B cell (primary cell): Measurements from ENCODE around the gene TMEM154. TPM values are rescaled to one million over a fixed set of nuclear protein-coding genes. Genes with fewer than 3 reads are reported as not detected.

ENCODE experiments used
- ATAC-seq: fragments of 200-7000 bp; cut with Tn5 transposase; one replicate; pipeline ENCODE4 v1.10.0; 2021; ENCODE audit warnings: low read depth, mild to moderate bottlenecking, moderate number of reproducible peaks, moderate library complexity
- CTCF ChIA-PET: fragments of 350-600 bp; sonication (Branson Sonifier 250); formaldehyde crosslinking; loops from one replicate; lab custom pipeline; 2021; ENCODE audit warnings: antibody characterized with exemption, inconsistent platforms; lab: Charles Lee
- POLR2A ChIA-PET: fragments of 350-600 bp; sonication (Branson Sonifier 250); formaldehyde crosslinking; loops from one replicate; lab custom pipeline; 2021; ENCODE audit warnings: antibody characterized with exemption; lab: Charles Lee
- DNase-seq: peaks from one replicate; pipeline ENCODE4 v3.0.0; 2013
- H2AFZ ChIP-seq: 2 replicates; pipeline ENCODE4 v1.6.1; 2012; ENCODE audit warnings: mild to moderate bottlenecking, low read depth, low read length; ENCODE audit not compliant: insufficient read depth, poor library complexity, severe bottlenecking
- H3K27ac ChIP-seq, 2 donors: 1 replicate in 1 of 2; 2 replicates in 1 of 2; pipeline ENCODE4 v1.5.1; 2012 to 2013; ENCODE audit warnings: low read length in 2 of 2, mild to moderate bottlenecking in 2 of 2, moderate library complexity in 1 of 2
- H3K27me3 ChIP-seq, 4 experiments: fragments of 200-600 bp in 1 of 4; sonication (generic) in 1 of 4; replicated peaks in 1 of 4; 1 replicate in 2 of 4; 2 replicates in 2 of 4; pipeline versions ENCODE4 v1.6.1 to v1.7.0; 2013 to 2016; ENCODE audit warnings: low read length in 3 of 4, mild to moderate bottlenecking in 2 of 4, mixed read lengths in 1 of 4, moderate library complexity in 1 of 4; ENCODE audit not compliant: insufficient read depth in 4 of 4, control insufficient read depth in 3 of 4; ENCODE audit errors: control extremely low read depth in 1 of 4
- H3K36me3 ChIP-seq, 2 experiments: replicated peaks in 1 of 2; 1 replicate in 1 of 2; 2 replicates in 1 of 2; pipeline versions ENCODE4 v1.6.1 to v1.7.1; 2013; ENCODE audit warnings: low read length in 1 of 2; ENCODE audit not compliant: insufficient read depth in 2 of 2, control insufficient read depth in 1 of 2; ENCODE audit errors: control extremely low read depth in 1 of 2, extremely low read depth in 1 of 2
- H3K4me1 ChIP-seq, 2 donors: fragments of 200-600 bp in 1 of 2; sonication (generic) in 1 of 2; 1 replicate in 1 of 2; 2 replicates in 1 of 2; pipeline versions ENCODE4 v1.5.1 to v1.6.1; 2013 to 2017; ENCODE audit warnings: low read length in 2 of 2; ENCODE audit not compliant: control insufficient read depth in 2 of 2, insufficient read depth in 2 of 2
- H3K4me2 ChIP-seq: replicated peaks from 2 replicates; pipeline ENCODE3; 2012; ENCODE audit warnings: mild to moderate bottlenecking, low read depth, low read length; ENCODE audit not compliant: poor library complexity, severe bottlenecking
- H3K4me3 ChIP-seq, 5 experiments: fragments of 200-600 bp in 1 of 5; sonication (generic) in 1 of 5; 1 replicate in 3 of 5; 2 replicates in 2 of 5; pipeline versions ENCODE4 v1.5.1 to v1.7.0; 2011 to 2016; ENCODE audit warnings: low read length in 4 of 5, mild to moderate bottlenecking in 4 of 5, low read depth in 2 of 5, control low read depth in 1 of 5, moderate library complexity in 1 of 5; ENCODE audit not compliant: insufficient read depth in 1 of 5; ENCODE audit errors: control extremely low read depth in 1 of 5, extremely low read depth in 1 of 5
- H3K79me2 ChIP-seq: fragments of 200-600 bp; sonication (generic); one replicate; pipeline ENCODE4 v1.6.0; 2016; ENCODE audit warnings: low read length; ENCODE audit not compliant: control insufficient read depth, insufficient read depth
- H3K9ac ChIP-seq: fragments of 200-600 bp; sonication (generic); 2 replicates; pipeline ENCODE4 v1.6.1; 2017; ENCODE audit warnings: mild to moderate bottlenecking, low read length, moderate library complexity
- H3K9me3 ChIP-seq, 3 donors: one replicate each; pipeline versions ENCODE4 v1.6.1 to v1.7.1; 2013; ENCODE audit warnings: low read length in 2 of 3; ENCODE audit not compliant: control insufficient read depth in 2 of 3, insufficient read depth in 1 of 3; ENCODE audit errors: control extremely low read depth in 1 of 3
- H4K20me1 ChIP-seq: 2 replicates; pipeline ENCODE4 v1.6.0; 2012; ENCODE audit warnings: mild to moderate bottlenecking, low read length; ENCODE audit not compliant: insufficient read depth, control insufficient read depth, poor library complexity, severe bottlenecking
- H3K27ac Mint-ChIP-seq: one replicate; pipeline ENCODE4 v1.8.0; 2021; ENCODE audit warnings: mixed read lengths
- H3K27me3 Mint-ChIP-seq: one replicate; pipeline ENCODE4 v1.8.0; 2021; ENCODE audit warnings: mixed read lengths
- H3K4me1 Mint-ChIP-seq: one replicate; pipeline ENCODE4 v1.8.0; 2021; ENCODE audit warnings: mixed read lengths
- H3K4me3 Mint-ChIP-seq: one replicate; pipeline ENCODE4 v1.8.0; 2021; ENCODE audit warnings: mixed read lengths
- H3K9me3 Mint-ChIP-seq: one replicate; pipeline ENCODE4 v1.8.0; 2022; ENCODE audit warnings: mixed read lengths; ENCODE audit not compliant: insufficient read depth
- EZH2 ChIP-seq: IDR thresholded peaks from 2 replicates; pipeline ENCODE4 v1.6.1; 2012; ENCODE audit warnings: borderline replicate concordance, low read depth, mild to moderate bottlenecking, moderate library complexity, low read length; ENCODE audit not compliant: insufficient read depth, poor library complexity, severe bottlenecking
- WGBS: methylation state at CpG from one replicate; pipeline ENCODE4 v1.1.5; 2013; ENCODE audit warnings: missing lambda C conversion rate; ENCODE audit not compliant: insufficient coverage; 5-methylcytosine and 5-hydroxymethylcytosine counted together
- intact Hi-C: fragments of 100-400 bp; cut with micrococcal nuclease; formaldehyde crosslinking; loops from one replicate; pipeline ENCODE4 v1.10.0; 2022
- polyA plus RNA-seq: library from polyadenylated mRNA; depleted of rRNA; stranded (reverse); fragments of >200 nt; gene quantifications from 2 replicates; pipeline ENCODE4 v1.2.3, GENCODE V29; 2012
- total RNA-seq, 2 donors: library from RNA; stranded (reverse); fragments of 120-200 nt in 1 of 2; gene quantifications; 1 replicate in 1 of 2; 2 replicates in 1 of 2; pipeline versions ENCODE4 v1.2.3 to v1.2.4, GENCODE V29; 2013 to 2022
- TF ChIP-seq, protein P1 (sequence below): fragments of 200-600 bp; IDR thresholded peaks from one replicate; pipeline ENCODE4 v1.8.0; 2022; ENCODE audit warnings: antibody characterized with exemption, mild to moderate bottlenecking

Gene TMEM154
- total and polyA plus RNA-seq, 2 donors (not counting 1 experiment from before 2014, with no cell fraction given) = 20.1 to 99.1 TPM

DNA sequence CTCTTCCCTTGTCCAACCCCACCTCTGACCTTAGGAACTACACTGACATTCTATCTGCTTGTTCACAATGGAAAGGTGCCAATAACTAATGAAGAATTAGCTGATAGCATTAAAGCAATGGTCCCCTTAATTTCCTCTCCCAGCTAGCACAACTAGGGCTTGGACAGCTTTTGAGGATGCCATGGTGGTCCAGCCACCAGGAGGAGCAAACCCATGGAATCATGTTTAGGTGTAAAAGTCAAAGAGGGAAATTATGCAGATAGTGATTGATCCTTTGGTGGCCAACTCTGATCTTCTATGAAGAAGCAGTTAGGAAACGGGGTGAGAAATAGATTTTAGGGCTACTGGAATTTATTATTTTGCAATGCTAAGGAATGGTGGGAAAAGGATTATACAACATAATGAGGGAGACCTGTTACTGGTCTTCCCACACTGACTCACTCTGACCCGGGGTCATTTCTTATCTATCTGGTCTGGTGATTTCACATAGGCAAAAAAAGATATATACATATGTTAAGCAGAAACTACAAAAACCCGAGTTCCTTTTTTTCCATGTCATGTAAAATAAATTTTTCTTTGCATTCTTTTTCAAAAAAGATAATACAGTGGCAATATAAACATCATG, 98.1 kb downstream of the TMEM154 start:
- peaks cover 14% of the 10 kb centered on the region for H3K4me1 Mint-ChIP-seq
- H3K79me2 ChIP-seq = no peaks in the 10 kb centered on the region
- H3K9ac ChIP-seq = no peak overlapping the region
- DNase-seq (no peak), ATAC-seq (no peak)
- no peaks in the 10 kb centered on the region for H3K27me3 Mint-ChIP-seq
- WGBS = no CpG with 5 or more reads among the region's 3 CpGs
- peaks cover 0 to 4% of the 10 kb centered on the region in 2 donors for H3K4me1 ChIP-seq
- H2AFZ ChIP-seq = no peak overlapping the region
- no peak overlapping the region for H3K4me3 ChIP-seq
- no peak overlapping the region for H3K27ac Mint-ChIP-seq
- TF ChIP-seq, protein P1, sequence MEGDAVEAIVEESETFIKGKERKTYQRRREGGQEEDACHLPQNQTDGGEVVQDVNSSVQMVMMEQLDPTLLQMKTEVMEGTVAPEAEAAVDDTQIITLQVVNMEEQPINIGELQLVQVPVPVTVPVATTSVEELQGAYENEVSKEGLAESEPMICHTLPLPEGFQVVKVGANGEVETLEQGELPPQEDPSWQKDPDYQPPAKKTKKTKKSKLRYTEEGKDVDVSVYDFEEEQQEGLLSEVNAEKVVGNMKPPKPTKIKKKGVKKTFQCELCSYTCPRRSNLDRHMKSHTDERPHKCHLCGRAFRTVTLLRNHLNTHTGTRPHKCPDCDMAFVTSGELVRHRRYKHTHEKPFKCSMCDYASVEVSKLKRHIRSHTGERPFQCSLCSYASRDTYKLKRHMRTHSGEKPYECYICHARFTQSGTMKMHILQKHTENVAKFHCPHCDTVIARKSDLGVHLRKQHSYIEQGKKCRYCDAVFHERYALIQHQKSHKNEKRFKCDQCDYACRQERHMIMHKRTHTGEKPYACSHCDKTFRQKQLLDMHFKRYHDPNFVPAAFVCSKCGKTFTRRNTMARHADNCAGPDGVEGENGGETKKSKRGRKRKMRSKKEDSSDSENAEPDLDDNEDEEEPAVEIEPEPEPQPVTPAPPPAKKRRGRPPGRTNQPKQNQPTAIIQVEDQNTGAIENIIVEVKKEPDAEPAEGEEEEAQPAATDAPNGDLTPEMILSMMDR = no peak
- no peak for TF ChIP-seq EZH2
- no peaks in the 10 kb centered on the region for H3K9me3 ChIP-seq
- no peaks in the 10 kb centered on the region for H4K20me1 ChIP-seq
- no peaks in the 10 kb centered on the region for H3K36me3 ChIP-seq
- H3K4me2 ChIP-seq = no peak overlapping the region
- CTCF ChIA-PET = interaction anchor here (0.6 to 0.7 kb wide), 2 partner anchors 80 to 693 kb away, joined by 3 to 4 read pairs; no protein-coding TSS in a partner anchor
- POLR2A ChIA-PET = no interaction called here
- H3K4me3 Mint-ChIP-seq = no peak overlapping the region
- intact Hi-C loops = no loop called here
- no peak overlapping the region for H3K27ac ChIP-seq
- H3K9me3 Mint-ChIP-seq = no peaks in the 10 kb centered on the region
- no peaks in the 10 kb centered on the region for H3K27me3 ChIP-seq

DNA sequence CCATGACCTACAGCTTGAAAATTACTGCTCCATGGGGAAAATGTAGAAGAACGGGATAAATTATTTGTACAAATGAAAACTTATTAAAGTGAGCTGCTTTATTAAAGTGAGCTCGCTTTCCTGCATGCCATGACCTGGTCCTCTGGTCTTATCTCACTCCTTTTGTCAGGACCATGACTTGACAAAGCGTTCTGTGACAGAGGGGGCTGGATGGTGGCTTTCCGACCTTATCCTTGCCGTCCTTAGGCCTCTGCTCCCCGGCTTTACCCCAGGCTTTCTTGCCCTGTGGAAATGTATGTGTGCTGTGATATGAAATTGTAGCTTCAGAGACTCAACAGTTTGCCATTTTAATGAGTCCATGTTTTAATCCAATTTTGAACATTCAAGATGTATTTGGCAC, 99.9 kb downstream of the TMEM154 start:
- Histone ChIP-seq H3K27ac (no peak overlapping the region), H4K20me1 (no peaks in the 10 kb centered on the region), H3K4me2 (no peak overlapping the region), H3K4me1 (no peaks in the 10 kb centered on the region), H3K9me3 (no peaks in the 10 kb centered on the region), H3K9ac (no peak overlapping the region), H3K36me3 (no peaks in the 10 kb centered on the region), H3K79me2 (no peaks in the 10 kb centered on the region), H3K27me3 (no peaks in the 10 kb centered on the region), H3K4me3 (no peak overlapping the region), H2AFZ (no peak overlapping the region)
- ChIA-PET POLR2A (no interaction called here), CTCF (interaction anchor here (0.5 to 1.2 kb wide), 4 partner anchors 11 to 104 kb away, joined by 3 to 5 read pairs (median 3); no protein-coding TSS in a partner anchor)
- no peaks in the 10 kb centered on the region for H3K27me3 Mint-ChIP-seq
- intact Hi-C loops = no loop called here
- H3K4me3 Mint-ChIP-seq = no peak overlapping the region
- ATAC-seq (no peak), DNase-seq (no peak)
- no peaks in the 10 kb centered on the region for H3K9me3 Mint-ChIP-seq
- no peak overlapping the region for H3K27ac Mint-ChIP-seq
- H3K4me1 Mint-ChIP-seq = peaks cover 4% of the 10 kb centered on the region
- no peak for TF ChIP-seq EZH2
- TF ChIP-seq, protein P1 = no peak
- 100% methylated on average over 2 of the region's 6 CpGs for WGBS
